Measurements from ENCODE around the gene CD200R1. TPM values are rescaled to one million over a fixed set of nuclear protein-coding genes. Genes with fewer than 3 reads are reported as not detected.

Gene CD200R1
- total and polyA plus RNA-seq, 9 of the 15 experiments (the other 6 are each of a cell fraction or from before 2014, with no cell fraction given) = 0.04 to 0.23 (median 0.09) TPM; not detected in 5

GRCh38 chr3:112873632-112874031 lies 101.3 kb downstream of the CD200R1 start:
- H3K9me1 ChIP-seq (ENCODE audit: control insufficient read depth, insufficient read depth, low read length) = no peaks in the 10 kb centered on the region
- no peaks in the 10 kb centered on the region for H3K27me3 ChIP-seq (ENCODE audit: control insufficient read depth in 2 of 2, insufficient read depth in 2 of 2, low read length in 2 of 2)
- ATAC-seq (no peak), DNase-seq (ENCODE audit: extremely low read depth in 1 of 4, low spot score in 3 of 4) (no peak), FAIRE-seq (no peak)
- in situ Hi-C loops (cut with MboI) = no loop called here
- CTCF ChIA-PET (ENCODE audit: low intra/inter-chr PET ratio) = no interaction called here
- POLR2A ChIA-PET = no interaction called here
- no TSS peak for BruUV-seq (replicated peaks)
- no peaks in the 10 kb centered on the region for H3K79me2 ChIP-seq (ENCODE audit: control insufficient read depth, insufficient read depth, low read length)
- H3K4me1 ChIP-seq (replicated peaks in 1 of 2; ENCODE audit: control insufficient read depth in 2 of 2, insufficient read depth in 2 of 2, low read length in 2 of 2) = no peaks in the 10 kb centered on the region
- no peak overlapping the region for H3K4me3 ChIP-seq
- H2AFZ ChIP-seq (ENCODE audit: low read depth, low read length) = no peak overlapping the region
- intact Hi-C loops (cut with micrococcal nuclease) = no loop called here
- H3K36me3 ChIP-seq (ENCODE audit: control insufficient read depth, insufficient read depth, low read length) = no peaks in the 10 kb centered on the region
- 0 out of 2 replicates have a peak, but pooled peaks cover 1% of the 10 kb centered on the region for H3K9me3 ChIP-seq (replicated peaks; ENCODE audit: control insufficient read depth, insufficient read depth, low read depth, low read length)
- H3K4me2 ChIP-seq (ENCODE audit: insufficient read depth, low read length) = no peak overlapping the region
- H3K9ac ChIP-seq (ENCODE audit: insufficient read depth in 1 of 2, low read depth in 2 of 2, low read length in 2 of 2) = no peak overlapping the region
- H3K27ac ChIP-seq (ENCODE audit: extremely low read depth, low read depth, low read length) = no peak overlapping the region
- WGBS (ENCODE audit: insufficient coverage, low coverage, missing lambda C conversion rate) = 6% methylated on average over 2 of the region's 2 CpGs
- no peaks in the 10 kb centered on the region for H4K20me1 ChIP-seq (replicated peaks; ENCODE audit: control insufficient read depth, insufficient read depth, low read length)
- TF ChIP-seq ZBTB8A (IDR thresholded peaks at IDR 0.05; ENCODE audit: partially characterized antibody) (no peak), ZNF780A (CRISPR knock-in tag; IDR thresholded peaks at IDR 0.05) (no peak), EGR1 (conservative IDR thresholded peaks at IDR 0.05) (no peak), ZNF280A (IDR thresholded peaks at IDR 0.05; ENCODE audit: low read depth, partially characterized antibody) (no peak), CEBPZ (IDR thresholded peaks at IDR 0.05; ENCODE audit: borderline replicate concordance, low read depth, low read length) (no peak), RFX7 (CRISPR knock-in tag; IDR thresholded peaks at IDR 0.05) (no peak), ZNF175 (CRISPR knock-in tag; IDR thresholded peaks at IDR 0.05; ENCODE audit: low read depth) (no peak), CREB3L1 (IDR thresholded peaks at IDR 0.05; ENCODE audit: borderline replicate concordance, low read depth) (no peak), ZNF395 (CRISPR knock-in tag; IDR thresholded peaks at IDR 0.05) (no peak), ATF6 (CRISPR knock-in tag; IDR thresholded peaks at IDR 0.05) (no peak), LEF1 (IDR thresholded peaks at IDR 0.05) (no peak), STAG1 (CRISPR knock-in tag; IDR thresholded peaks at IDR 0.05; ENCODE audit: borderline replicate concordance) (no peak)

Measured in K562 (cell line).